Pancreas (tissue), 10 donors: ENCODE data around the gene WDR27. TPM values are rescaled to one million over a fixed set of nuclear protein-coding genes. Genes with fewer than 3 reads are reported as not detected.

Experiments used
- ATAC-seq, 4 donors: fragments of 200-7000 bp; cut with Tn5 transposase; one replicate each; pipeline versions ENCODE4 v1.8.0 to v1.9.1; 2020; ENCODE audit warnings: mild to moderate bottlenecking in 4 of 4, moderate library complexity in 4 of 4
- DNase-seq, 6 donors: peaks; one replicate each; pipeline ENCODE4 v3.0.0-alpha.2; 2020
- FAIRE-seq: peaks from 2 replicates; lab custom pipeline; 2012; peaks lifted over from hg19 to GRCh38; lab: Jason Lieb, UNC
- H3K27ac ChIP-seq, 4 donors: fragments of 200-600 bp; sonication (generic); 1 replicate in 3 of 4; 2 replicates in 1 of 4; pipeline versions ENCODE4 v1.5.0 to v1.8.0; 2020
- H3K27me3 ChIP-seq, 4 donors: fragments of 200-600 bp; one replicate each; pipeline ENCODE4 v1.8.0; 2021
- H3K36me3 ChIP-seq, 3 donors: fragments of 200-600 bp; sonication (generic) in 1 of 3; one replicate each; pipeline versions ENCODE4 v1.5.0 to v1.8.0; 2020 to 2021
- H3K4me1 ChIP-seq, 3 donors: fragments of 200-600 bp; one replicate each; pipeline ENCODE4 v1.8.0; 2021
- H3K4me3 ChIP-seq, 4 donors: fragments of 200-600 bp; sonication (generic) in 2 of 4; one replicate each; pipeline versions ENCODE4 v1.5.0 to v1.8.0; 2020 to 2021
- H3K9me3 ChIP-seq, 4 donors: fragments of 200-600 bp; one replicate each; pipeline ENCODE4 v1.8.0; 2021
- WGBS, 2 donors: extraction: QIAGEN DNeasy Blood & Tissue Kit; methylation state at CpG; one replicate each; pipeline ENCODE4 v1.1.7; 2013; 5-methylcytosine and 5-hydroxymethylcytosine counted together
- intact Hi-C, 3 donors: fragments of 100-400 bp; cut with DNase I; formaldehyde crosslinking; loops; one replicate each; pipeline versions ENCODE4 v1.11.1 to v1.14.2; 2022
- polyA plus RNA-seq, 2 donors: library from polyadenylated mRNA; stranded (reverse); fragments of 200-250 nt; gene quantifications; one replicate each; pipeline ENCODE4 v1.2.3, GENCODE V29; 2013
- total RNA-seq, 6 donors: library from RNA; stranded (reverse); fragmentation: NEBNext Ultra II Directional in 4 of 6; extraction: Animal tissue kit (Norgen Biotek cat#: 25700) in 4 of 6; gene quantifications; one replicate each; pipeline versions ENCODE4 v1.2.1 to v1.2.4, GENCODE V29; 2021 to 2023
- TF ChIP-seq, protein P1 (sequence below), 4 donors: fragments of 200-600 bp; sonication (generic) in 3 of 4; IDR thresholded peaks; one replicate each; pipeline versions ENCODE4 v1.5.0 to v1.8.0; 2021; ENCODE audit warnings: antibody characterized with exemption in 4 of 4
- donor health status: healthy with polysubstance abuse.
- donor health status: DM: no; HTN: no; CAD: no; lungs with moderate emphysema.
- donor health status: DM: no; HTN: no; CAD: no.
- donor health status: control.
- donor health status: control.
- donor health status: Bipolar disorder and iron deficiency.
- donor health status: DM: yes; HTN: yes; CAD: no.
- donor health status: DM: no; HTN: no; CAD: no.
- donor health status: DM: no; HTN: no; CAD: no.
- donor health status: DM: yes; HTN: yes; CAD: no.

Gene WDR27
- total and polyA plus RNA-seq, 8 donors, result 9.6 to 43.1 (median 16.4) TPM

DNA sequence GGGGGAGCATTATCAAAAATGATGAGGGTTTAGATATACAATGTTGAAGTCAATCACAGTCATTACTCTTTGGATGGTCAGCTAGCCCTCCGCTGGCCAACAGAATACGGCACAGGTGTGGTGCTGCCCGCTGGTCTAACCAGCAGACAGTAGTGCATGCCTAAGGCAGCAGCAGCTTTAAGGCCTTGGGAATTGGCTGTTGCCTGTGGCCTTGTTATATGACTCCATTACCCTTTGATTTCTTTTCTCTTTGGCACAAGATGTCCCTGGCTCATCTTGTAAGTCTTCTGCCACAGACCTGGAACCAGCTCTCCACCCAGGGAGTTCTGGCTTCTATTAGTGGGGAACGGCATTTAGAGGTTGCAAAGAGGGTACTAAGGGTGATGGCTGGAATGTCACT lies 110.2 kb downstream of the WDR27 start:
- Histone ChIP-seq H3K4me3 (no peak overlapping the region), H3K4me1 (no peaks in the 10 kb centered on the region), H3K36me3 (no peaks in the 10 kb centered on the region), H3K27me3 (no peaks in the 10 kb centered on the region), H3K27ac (no peak overlapping the region), H3K9me3 (no peaks in the 10 kb centered on the region)
- 83 to 96% methylated on average over 4 of the region's 4 CpGs for WGBS, 2 donors
- TF ChIP-seq, protein P1, sequence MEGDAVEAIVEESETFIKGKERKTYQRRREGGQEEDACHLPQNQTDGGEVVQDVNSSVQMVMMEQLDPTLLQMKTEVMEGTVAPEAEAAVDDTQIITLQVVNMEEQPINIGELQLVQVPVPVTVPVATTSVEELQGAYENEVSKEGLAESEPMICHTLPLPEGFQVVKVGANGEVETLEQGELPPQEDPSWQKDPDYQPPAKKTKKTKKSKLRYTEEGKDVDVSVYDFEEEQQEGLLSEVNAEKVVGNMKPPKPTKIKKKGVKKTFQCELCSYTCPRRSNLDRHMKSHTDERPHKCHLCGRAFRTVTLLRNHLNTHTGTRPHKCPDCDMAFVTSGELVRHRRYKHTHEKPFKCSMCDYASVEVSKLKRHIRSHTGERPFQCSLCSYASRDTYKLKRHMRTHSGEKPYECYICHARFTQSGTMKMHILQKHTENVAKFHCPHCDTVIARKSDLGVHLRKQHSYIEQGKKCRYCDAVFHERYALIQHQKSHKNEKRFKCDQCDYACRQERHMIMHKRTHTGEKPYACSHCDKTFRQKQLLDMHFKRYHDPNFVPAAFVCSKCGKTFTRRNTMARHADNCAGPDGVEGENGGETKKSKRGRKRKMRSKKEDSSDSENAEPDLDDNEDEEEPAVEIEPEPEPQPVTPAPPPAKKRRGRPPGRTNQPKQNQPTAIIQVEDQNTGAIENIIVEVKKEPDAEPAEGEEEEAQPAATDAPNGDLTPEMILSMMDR (IDR thresholded peaks at IDR 0.05), result no peak
- no peak for ATAC-seq
- DNase-seq, result no peak
- intact Hi-C loops, result no loop called here
- FAIRE-seq, result no peak

DNA sequence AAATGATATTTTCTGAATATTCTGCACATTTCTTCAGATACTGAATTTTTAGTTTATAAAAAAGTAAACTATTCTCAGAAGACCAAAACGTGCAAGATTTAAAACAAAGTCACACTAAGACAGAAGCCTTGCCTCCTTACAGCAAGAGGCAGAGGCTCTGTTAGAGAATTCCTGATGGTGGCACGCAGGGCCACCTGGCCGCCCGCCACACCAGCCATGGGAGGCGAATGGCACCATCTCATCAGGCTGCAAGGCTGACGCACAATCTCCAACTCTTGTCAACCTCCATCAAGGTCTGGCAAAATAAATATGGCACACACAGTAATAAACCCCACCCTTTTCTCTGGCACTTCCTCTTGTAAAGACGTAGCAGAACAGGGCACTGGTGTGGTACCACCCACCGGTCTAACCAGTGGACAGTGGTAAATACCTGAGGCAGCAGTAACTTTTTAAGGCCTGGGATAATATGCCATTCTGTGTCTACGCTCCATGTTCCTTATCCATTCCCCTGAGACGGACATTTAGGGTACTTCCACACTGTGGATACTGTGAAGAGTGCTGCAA lies 111.4 kb downstream of the WDR27 start:
- TF ChIP-seq, protein P1 (IDR thresholded peaks at IDR 0.05), result no peak
- H3K4me1 ChIP-seq, result no peaks in the 10 kb centered on the region
- WGBS, 2 donors, result 85 to 88% methylated on average over 10 of the region's 10 CpGs
- no peak for FAIRE-seq
- H3K27ac ChIP-seq, result no peak overlapping the region
- H3K4me3 ChIP-seq, result no peak overlapping the region
- H3K9me3 ChIP-seq, result no peaks in the 10 kb centered on the region
- no peaks in the 10 kb centered on the region for H3K27me3 ChIP-seq
- no peak for ATAC-seq
- DNase-seq, result no peak
- H3K36me3 ChIP-seq, result no peaks in the 10 kb centered on the region
- intact Hi-C loops, result no loop called here

DNA sequence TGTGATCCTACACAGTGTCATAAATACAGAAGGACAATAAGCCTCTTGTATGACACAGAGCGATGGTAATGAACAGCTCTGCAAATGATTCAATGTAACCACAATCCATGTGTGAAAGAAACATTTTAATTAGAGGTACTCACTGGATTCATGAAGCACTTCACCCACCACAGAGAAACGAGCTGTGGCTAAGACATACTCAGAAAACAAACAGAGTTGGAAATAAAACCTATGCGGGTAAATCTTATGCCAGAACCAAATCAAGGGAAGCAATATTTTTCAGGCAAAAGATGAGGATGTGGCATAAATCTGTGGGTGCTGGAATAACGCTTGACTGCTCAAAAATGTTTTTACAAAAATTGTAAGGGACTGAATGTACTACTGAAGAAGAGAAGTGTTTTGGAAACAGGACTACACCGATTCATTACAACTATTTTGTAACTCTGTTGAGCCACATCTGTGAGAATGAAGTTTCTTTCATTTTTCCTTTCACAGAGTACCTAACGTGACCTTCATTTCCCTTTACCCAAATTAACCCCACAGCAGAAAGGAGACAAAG lies 112.1 kb downstream of the WDR27 start:
- Histone ChIP-seq H3K9me3 (no peaks in the 10 kb centered on the region), H3K4me3 (no peak overlapping the region), H3K27ac (peak overlapping the region in 1 of 4 donors; percentile 7), H3K27me3 (no peaks in the 10 kb centered on the region), H3K4me1 (no peaks in the 10 kb centered on the region), H3K36me3 (no peaks in the 10 kb centered on the region)
- no peak for FAIRE-seq
- TF ChIP-seq, protein P1 (IDR thresholded peaks at IDR 0.05), result no peak
- DNase-seq, result no peak
- 64 to 70% methylated on average over 6 of the region's 6 CpGs for WGBS, 2 donors
- ATAC-seq, result peak in 1 of 4 donors; percentile 42
- intact Hi-C loops, result no loop called here

DNA sequence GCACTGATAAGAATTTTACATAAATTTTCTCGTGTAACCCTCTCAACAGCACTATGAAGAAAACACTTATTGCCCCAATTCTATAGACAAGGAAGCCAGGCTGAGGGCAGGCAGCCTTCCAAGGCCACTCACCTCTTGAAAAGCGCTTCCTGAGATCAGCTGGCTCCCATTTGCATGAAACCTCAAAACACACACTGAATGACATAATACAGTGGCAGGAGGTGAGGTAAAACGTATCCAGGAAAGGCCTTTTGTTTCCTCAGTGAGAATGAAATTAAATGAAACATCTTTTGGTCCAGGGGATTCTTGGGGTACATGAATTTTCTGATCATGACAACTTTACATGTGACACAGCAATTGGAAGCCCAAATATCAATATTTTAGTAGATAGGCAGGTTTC lies 112.5 kb downstream of the WDR27 start:
- FAIRE-seq (no peak), ATAC-seq (no peak), DNase-seq (no peak)
- TF ChIP-seq, protein P1 (IDR thresholded peaks at IDR 0.05), result no peak
- Histone ChIP-seq H3K27me3 (no peaks in the 10 kb centered on the region), H3K9me3 (no peaks in the 10 kb centered on the region), H3K27ac (no peak overlapping the region), H3K4me3 (no peak overlapping the region), H3K36me3 (no peaks in the 10 kb centered on the region), H3K4me1 (no peaks in the 10 kb centered on the region)
- WGBS, 2 donors, result 54 to 56% methylated on average over 3 of the region's 3 CpGs
- intact Hi-C loops, result no loop called here

DNA sequence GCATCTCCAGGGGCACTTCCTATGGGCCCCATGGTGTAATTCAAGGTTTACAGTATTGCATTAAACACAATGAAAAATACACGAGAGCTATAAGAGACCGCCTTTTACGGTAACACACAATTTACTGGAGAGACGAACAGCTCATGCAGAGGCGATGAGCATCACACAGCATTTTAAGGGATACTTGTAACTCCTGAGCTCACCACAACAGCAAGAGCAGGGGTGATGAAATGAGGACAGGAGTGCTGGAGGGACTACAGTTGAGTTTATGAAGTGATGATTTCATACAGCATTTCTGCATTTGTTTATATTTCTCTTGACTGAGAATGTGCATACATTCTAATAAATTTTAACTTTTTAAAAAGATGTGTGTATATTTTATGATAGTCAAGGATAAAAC lies 113.9 kb downstream of the WDR27 start:
- DNase-seq (no peak), FAIRE-seq (no peak), ATAC-seq (no peak)
- Histone ChIP-seq H3K27me3 (no peaks in the 10 kb centered on the region), H3K4me3 (no peak overlapping the region), H3K27ac (no peak overlapping the region), H3K4me1 (no peaks in the 10 kb centered on the region), H3K9me3 (no peaks in the 10 kb centered on the region), H3K36me3 (no peaks in the 10 kb centered on the region)
- TF ChIP-seq, protein P1 (IDR thresholded peaks at IDR 0.05), result no peak
- 94 to 96% methylated on average over 5 of the region's 5 CpGs for WGBS, 2 donors
- intact Hi-C loops, result no loop called here
